Testis (tissue), 2 donors: ENCODE measurements around the gene BTBD17.

Experiments
- POLR2A ChIP-seq: fragments of 450-650 bp; IDR thresholded peaks from one replicate; pipeline ENCODE4 v1.6.1; 2017; ENCODE audit warnings: antibody characterized with exemption, mild to moderate bottlenecking, moderate library complexity
- TF ChIP-seq, protein P1 (sequence below), 3 experiments: fragments of 450-650 bp in 2 of 3; fragments of 200-600 bp in 1 of 3; sonication (generic) in 1 of 3; IDR thresholded peaks; one replicate each; pipeline ENCODE4 v1.5.1; 2016 to 2019; ENCODE audit warnings: antibody characterized with exemption in 3 of 3, mild to moderate bottlenecking in 2 of 3, moderate library complexity in 1 of 3

- TF ChIP-seq, protein P1, sequence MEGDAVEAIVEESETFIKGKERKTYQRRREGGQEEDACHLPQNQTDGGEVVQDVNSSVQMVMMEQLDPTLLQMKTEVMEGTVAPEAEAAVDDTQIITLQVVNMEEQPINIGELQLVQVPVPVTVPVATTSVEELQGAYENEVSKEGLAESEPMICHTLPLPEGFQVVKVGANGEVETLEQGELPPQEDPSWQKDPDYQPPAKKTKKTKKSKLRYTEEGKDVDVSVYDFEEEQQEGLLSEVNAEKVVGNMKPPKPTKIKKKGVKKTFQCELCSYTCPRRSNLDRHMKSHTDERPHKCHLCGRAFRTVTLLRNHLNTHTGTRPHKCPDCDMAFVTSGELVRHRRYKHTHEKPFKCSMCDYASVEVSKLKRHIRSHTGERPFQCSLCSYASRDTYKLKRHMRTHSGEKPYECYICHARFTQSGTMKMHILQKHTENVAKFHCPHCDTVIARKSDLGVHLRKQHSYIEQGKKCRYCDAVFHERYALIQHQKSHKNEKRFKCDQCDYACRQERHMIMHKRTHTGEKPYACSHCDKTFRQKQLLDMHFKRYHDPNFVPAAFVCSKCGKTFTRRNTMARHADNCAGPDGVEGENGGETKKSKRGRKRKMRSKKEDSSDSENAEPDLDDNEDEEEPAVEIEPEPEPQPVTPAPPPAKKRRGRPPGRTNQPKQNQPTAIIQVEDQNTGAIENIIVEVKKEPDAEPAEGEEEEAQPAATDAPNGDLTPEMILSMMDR (IDR thresholded peaks at IDR 0.05) = no peak
- TF ChIP-seq POLR2A = no peak
Observed at GRCh38 chr17:74342224-74342623, 19.4 kb downstream of the BTBD17 start.
